OCI-LY3 (cell line): ENCODE results near the gene PRX.

Experiments
- H2AFZ ChIP-seq: fragments of 200-600, 300-600 bp; shearing (Covaris generic); 2 replicates; pipeline ENCODE4 v1.6.0; 2014; ENCODE audit warnings: antibody characterized with exemption, low read depth, low read length
- H3K27ac ChIP-seq: fragments of 200-600, 300-600 bp; sonication (generic); 2 replicates; pipeline ENCODE4 v1.5.1; 2014; ENCODE audit warnings: mild to moderate bottlenecking, low read length, moderate library complexity, mixed read lengths
- H3K27me3 ChIP-seq: fragments of 200-600, 300-600 bp; sonication (generic); 2 replicates; pipeline ENCODE4 v1.6.1; 2014; ENCODE audit warnings: low read depth, low read length, mixed read lengths
- H3K36me3 ChIP-seq: fragments of 200-600, 300-600 bp; sonication (generic); replicated peaks from 2 replicates; pipeline ENCODE3; 2014; ENCODE audit warnings: low read depth, low read length, mixed read lengths
- H3K4me1 ChIP-seq: fragments of 300-600, 200-600 bp; sonication (generic); 2 replicates; pipeline ENCODE4 v1.6.1; 2014; ENCODE audit warnings: low read length, mixed read lengths
- H3K4me2 ChIP-seq: fragments of 200-600, 300-600 bp; sonication (generic); 2 replicates; pipeline ENCODE4 v1.6.1; 2014; ENCODE audit warnings: low read length, mixed read lengths
- H3K4me3 ChIP-seq: fragments of 300-600, 200-600 bp; sonication (generic); 2 replicates; pipeline ENCODE4 v1.5.1; 2014; ENCODE audit warnings: antibody characterized with exemption, mild to moderate bottlenecking, low read length, moderate library complexity
- H3K79me2 ChIP-seq: fragments of 300-600, 200-600 bp; shearing (Covaris generic); 2 replicates; pipeline ENCODE4 v1.6.1; 2014; ENCODE audit warnings: mild to moderate bottlenecking, low read length, mixed read lengths
- H3K9ac ChIP-seq: fragments of 300-600, 200-600 bp; shearing (Covaris generic); 2 replicates; pipeline ENCODE4 v1.6.0; 2014; ENCODE audit warnings: mild to moderate bottlenecking, low read length, moderate library complexity
- H3K9me3 ChIP-seq: fragments of 200-600, 300-600 bp; shearing (Covaris generic); 2 replicates; pipeline ENCODE4 v1.6.1; 2014; ENCODE audit warnings: low read length, mixed read lengths; ENCODE audit not compliant: insufficient read depth
- H4K20me1 ChIP-seq: fragments of 200-600, 300-600 bp; sonication (generic); 2 replicates; pipeline ENCODE4 v1.6.1; 2016; ENCODE audit warnings: low read length, mixed read lengths; ENCODE audit not compliant: insufficient read depth
- EZH2phosphoT487 ChIP-seq: fragments of 200-600 bp; shearing (Covaris generic); IDR thresholded peaks from 2 replicates; pipeline ENCODE4 v1.6.1; 2018; ENCODE audit warnings: antibody characterized with exemption, mixed run types, low read depth
- TF ChIP-seq, protein P1 (sequence below): fragments of 200-600, 300-600 bp; sonication (generic); IDR thresholded peaks from 2 replicates; pipeline ENCODE4 v1.5.1; 2014; ENCODE audit warnings: antibody characterized with exemption, low read length, low read depth

The PRX gene

DNA sequence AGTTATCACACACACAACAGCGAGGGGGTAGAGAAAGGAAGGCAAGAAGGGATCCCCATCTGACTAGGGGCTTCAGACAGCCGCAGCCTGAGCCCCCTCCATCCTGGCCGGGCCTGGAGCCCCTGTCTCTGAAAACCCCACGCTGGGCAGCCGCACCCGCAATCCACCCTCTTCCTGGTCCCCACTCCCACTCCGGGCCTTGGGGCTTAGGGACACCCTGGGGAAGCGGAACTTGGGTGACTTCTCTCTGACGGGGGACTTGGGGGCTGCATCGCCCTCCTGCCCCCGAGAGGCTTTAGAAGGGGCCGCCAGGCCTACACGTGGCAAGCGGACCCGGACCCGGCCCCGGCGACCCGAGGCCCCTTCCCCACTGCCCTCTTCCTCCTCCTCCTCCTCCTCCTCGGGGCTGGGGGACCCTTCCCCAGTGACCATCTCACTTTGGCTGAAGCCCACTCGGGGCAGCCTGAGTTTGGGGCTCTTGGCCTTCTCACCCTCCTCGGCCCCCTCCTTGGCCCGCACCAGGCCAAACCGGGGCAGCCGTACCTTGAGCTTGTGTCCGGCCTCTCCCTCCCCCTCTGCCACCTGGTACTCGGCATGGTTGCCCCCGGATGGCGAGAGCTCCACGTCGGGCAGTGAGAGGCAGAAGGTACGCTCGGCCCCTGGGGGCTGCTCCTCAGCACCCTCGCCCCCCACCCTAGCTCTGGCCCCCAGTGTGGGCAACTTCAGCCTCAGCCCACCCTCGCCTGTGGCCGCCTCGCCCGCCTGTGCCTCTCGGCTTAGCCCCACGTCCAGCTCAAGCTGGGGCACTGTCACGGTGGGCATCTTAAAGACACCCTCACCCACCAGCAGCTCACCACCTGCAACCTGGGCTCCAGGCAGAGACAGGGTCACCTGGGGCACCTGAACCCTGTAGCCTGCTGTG, 19.0 kb downstream of the PRX start:
- Histone ChIP-seq H4K20me1 (no peaks in the 10 kb centered on the region), H3K36me3 (no peaks in the 10 kb centered on the region), H3K79me2 (no peaks in the 10 kb centered on the region), H3K27ac (no peak overlapping the region), H3K9ac (no peak overlapping the region), H3K4me2 (no peak overlapping the region), H3K27me3 (peaks cover 27% of the 10 kb centered on the region), H2AFZ (no peak overlapping the region), H3K9me3 (no peaks in the 10 kb centered on the region), H3K4me1 (no peaks in the 10 kb centered on the region), H3K4me3 (no peak overlapping the region)
- TF ChIP-seq, protein P1, sequence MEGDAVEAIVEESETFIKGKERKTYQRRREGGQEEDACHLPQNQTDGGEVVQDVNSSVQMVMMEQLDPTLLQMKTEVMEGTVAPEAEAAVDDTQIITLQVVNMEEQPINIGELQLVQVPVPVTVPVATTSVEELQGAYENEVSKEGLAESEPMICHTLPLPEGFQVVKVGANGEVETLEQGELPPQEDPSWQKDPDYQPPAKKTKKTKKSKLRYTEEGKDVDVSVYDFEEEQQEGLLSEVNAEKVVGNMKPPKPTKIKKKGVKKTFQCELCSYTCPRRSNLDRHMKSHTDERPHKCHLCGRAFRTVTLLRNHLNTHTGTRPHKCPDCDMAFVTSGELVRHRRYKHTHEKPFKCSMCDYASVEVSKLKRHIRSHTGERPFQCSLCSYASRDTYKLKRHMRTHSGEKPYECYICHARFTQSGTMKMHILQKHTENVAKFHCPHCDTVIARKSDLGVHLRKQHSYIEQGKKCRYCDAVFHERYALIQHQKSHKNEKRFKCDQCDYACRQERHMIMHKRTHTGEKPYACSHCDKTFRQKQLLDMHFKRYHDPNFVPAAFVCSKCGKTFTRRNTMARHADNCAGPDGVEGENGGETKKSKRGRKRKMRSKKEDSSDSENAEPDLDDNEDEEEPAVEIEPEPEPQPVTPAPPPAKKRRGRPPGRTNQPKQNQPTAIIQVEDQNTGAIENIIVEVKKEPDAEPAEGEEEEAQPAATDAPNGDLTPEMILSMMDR, result no peak
- no peak for TF ChIP-seq EZH2phosphoT487

DNA sequence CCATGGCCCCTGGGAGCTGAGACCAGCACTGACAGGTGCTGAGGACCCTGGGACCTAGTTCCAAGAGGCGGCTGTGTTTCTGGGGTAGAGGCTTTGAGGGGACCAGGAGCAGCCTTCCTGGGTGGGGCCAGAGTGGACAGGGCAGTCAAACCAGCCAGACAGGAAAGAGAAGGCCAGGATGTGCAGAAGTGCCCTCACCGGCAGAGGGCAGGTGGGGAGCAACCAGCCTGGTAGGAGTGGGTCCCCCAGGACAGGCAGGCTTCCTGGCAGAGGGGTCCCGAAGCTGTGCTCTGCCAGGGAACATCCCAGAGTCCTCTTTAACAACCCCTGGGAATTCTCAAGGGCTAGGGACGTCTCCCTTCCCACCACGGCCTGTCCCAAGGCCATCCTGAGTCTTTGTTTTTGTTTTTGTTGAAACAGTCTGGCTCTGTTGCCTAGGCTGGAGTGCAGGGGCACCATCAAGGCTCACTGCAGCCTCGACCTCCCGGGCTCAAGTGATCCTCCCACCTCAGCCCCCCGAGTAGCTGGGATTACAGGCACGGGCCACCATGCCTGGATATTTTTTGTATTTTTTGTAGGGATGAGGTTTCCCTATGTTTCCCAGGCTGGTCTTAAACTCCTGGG, 20.2 kb downstream of the PRX start:
- no peaks in the 10 kb centered on the region for H3K79me2 ChIP-seq
- H3K4me1 ChIP-seq, result no peaks in the 10 kb centered on the region
- no peak overlapping the region for H3K4me2 ChIP-seq
- H3K36me3 ChIP-seq, result no peaks in the 10 kb centered on the region
- H2AFZ ChIP-seq, result no peak overlapping the region
- H3K9ac ChIP-seq, result no peak overlapping the region
- H3K27me3 ChIP-seq, result peaks cover 27% of the 10 kb centered on the region
- H4K20me1 ChIP-seq, result no peaks in the 10 kb centered on the region
- H3K4me3 ChIP-seq, result no peak overlapping the region
- no peak overlapping the region for H3K27ac ChIP-seq
- TF ChIP-seq, protein P1, result peak; percentile 34; the same call in 1 of the 2 replicates
- TF ChIP-seq EZH2phosphoT487, result no peak
- no peaks in the 10 kb centered on the region for H3K9me3 ChIP-seq

DNA sequence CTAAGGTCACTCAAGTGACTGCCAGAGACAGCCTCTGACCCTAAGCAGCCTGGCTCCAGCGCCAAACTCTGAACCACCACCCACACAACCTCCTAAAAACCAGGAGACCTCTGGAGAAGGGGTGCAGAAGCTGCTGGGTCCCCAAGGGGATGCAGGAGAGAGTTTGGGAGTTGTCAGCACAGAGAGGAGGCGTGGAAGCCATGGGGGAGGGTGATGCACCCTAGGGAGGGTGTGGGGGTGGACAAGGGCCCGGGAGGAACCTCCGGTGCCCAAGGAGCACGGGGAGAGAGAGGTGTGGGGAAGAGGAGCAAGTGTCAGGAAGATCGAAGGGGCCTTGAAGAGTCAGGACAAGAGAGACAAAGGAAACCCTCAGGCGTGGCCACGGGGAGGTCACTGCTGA, 21.1 kb downstream of the PRX start:
- no peak overlapping the region for H3K27ac ChIP-seq
- no peak overlapping the region for H3K4me3 ChIP-seq
- H3K9ac ChIP-seq, result no peak overlapping the region

More for the DNA sequence above, 21.1 kb downstream of the PRX start:
- Histone ChIP-seq H4K20me1 (no peaks in the 10 kb centered on the region), H3K4me1 (no peaks in the 10 kb centered on the region), H3K36me3 (no peaks in the 10 kb centered on the region), H3K4me2 (no peak overlapping the region), H2AFZ (no peak overlapping the region), H3K79me2 (no peaks in the 10 kb centered on the region), H3K9me3 (no peaks in the 10 kb centered on the region), H3K27me3 (peaks cover 25% of the 10 kb centered on the region)
- TF ChIP-seq, protein P1, result no peak
- no peak for TF ChIP-seq EZH2phosphoT487
